K562 (cell line): ENCODE data around the gene SCARF2. TPM values are rescaled to one million over a fixed set of nuclear protein-coding genes. Genes with fewer than 3 reads are reported as not detected.
A peak's percentile ranks its signal among the peaks of the same experiment; 100 is the strongest.

Experiments used
- ATAC-seq: fragments of 200-7000 bp; cut with Tn5 transposase; 3 replicates; pipeline ENCODE4 v1.9.1; 2020; ENCODE audit warnings: moderate library complexity
- BruUV-seq: library from RNA; stranded (reverse); fragments of 400-500 nt; replicated peaks from 2 replicates; lab custom pipeline; 2021; lab: Mats Ljungman, UMichigan
- CTCF ChIA-PET: fragments of 300-600 bp; formaldehyde crosslinking; extraction: SDS; loops from one replicate; lab custom pipeline; 2021; ENCODE audit warnings: low intra/inter-chr PET ratio; lab: Yijun Ruan, JAX
- POLR2A ChIA-PET: fragments of 300-600, 350-650 bp; sonication (Branson Sonifier 250); formaldehyde crosslinking; extraction: SDS; loops from one replicate; lab custom pipeline; 2021; ENCODE audit warnings: antibody characterized with exemption, inconsistent platforms; lab: Yijun Ruan, JAX
- DNase-seq, 4 experiments: peaks; one replicate each; pipeline versions ENCODE4 v3.0.0 to v3.0.0-alpha.2; 2011 to 2018; ENCODE audit warnings: low spot score in 3 of 4, mixed read lengths in 3 of 4; ENCODE audit errors: extremely low read depth in 1 of 4
- FAIRE-seq: peaks from 2 replicates; lab custom pipeline; 2011; peaks lifted over from hg19 to GRCh38; lab: Jason Lieb, UNC
- H2AFZ ChIP-seq: 2 replicates; pipeline ENCODE4 v1.6.0; 2011; ENCODE audit warnings: low read depth, low read length, control low read depth, inconsistent platforms
- H3K27ac ChIP-seq: fragments of 200-600 bp; 3 replicates; pipeline ENCODE4 v1.8.0; 2011; ENCODE audit warnings: low read depth, mild to moderate bottlenecking, control low read depth, inconsistent platforms, low read length, moderate library complexity, mixed read lengths; ENCODE audit errors: extremely low read depth
- H3K27me3 ChIP-seq, 2 experiments: fragments of 300-600 bp in 1 of 2; 2 replicates in 1 of 2; 3 replicates in 1 of 2; pipeline versions ENCODE4 v1.6.0 to v1.8.0; 2011; ENCODE audit warnings: inconsistent platforms in 2 of 2, low read length in 2 of 2, mild to moderate bottlenecking in 1 of 2, mixed read lengths in 1 of 2, moderate library complexity in 1 of 2; ENCODE audit not compliant: control insufficient read depth in 2 of 2, insufficient read depth in 2 of 2
- H3K36me3 ChIP-seq: fragments of 300-600 bp; 3 replicates; pipeline ENCODE4 v1.8.0; 2011; ENCODE audit warnings: mild to moderate bottlenecking, low read length, inconsistent platforms; ENCODE audit not compliant: control insufficient read depth, insufficient read depth
- H3K4me1 ChIP-seq, 2 experiments: fragments of 200-600 bp in 1 of 2; replicated peaks in 1 of 2; 2 replicates in 1 of 2; 3 replicates in 1 of 2; pipeline versions ENCODE4 v1.5.1 to v1.8.0; 2011; ENCODE audit warnings: inconsistent platforms in 2 of 2, low read length in 2 of 2, mild to moderate bottlenecking in 1 of 2, mixed read lengths in 1 of 2, moderate library complexity in 1 of 2; ENCODE audit not compliant: control insufficient read depth in 2 of 2, insufficient read depth in 2 of 2
- H3K4me2 ChIP-seq: 2 replicates; pipeline ENCODE4 v1.6.1; 2011; ENCODE audit warnings: low read length, control low read depth, inconsistent platforms, mixed read lengths; ENCODE audit not compliant: insufficient read depth
- H3K4me3 ChIP-seq: fragments of 200-600 bp; sonication (generic), shearing (Covaris generic); 2 replicates; pipeline ENCODE4 v1.5.1; 2016; ENCODE audit warnings: control low read depth, inconsistent platforms
- H3K79me2 ChIP-seq: fragments of 200-600 bp; 3 replicates; pipeline ENCODE4 v1.8.0; 2011; ENCODE audit warnings: low read length, inconsistent platforms; ENCODE audit not compliant: control insufficient read depth, insufficient read depth
- H3K9ac ChIP-seq, 2 experiments: 2 replicates each; pipeline versions ENCODE4 v1.6.0 to v1.6.1; 2011; ENCODE audit warnings: low read depth in 2 of 2, low read length in 2 of 2, control low read depth in 1 of 2, inconsistent platforms in 1 of 2, mild to moderate bottlenecking in 1 of 2, mixed read lengths in 1 of 2; ENCODE audit not compliant: insufficient read depth in 1 of 2
- H3K9me1 ChIP-seq: one replicate; pipeline ENCODE4 v1.6.0; 2011; ENCODE audit warnings: inconsistent platforms, mild to moderate bottlenecking, low read length, moderate library complexity; ENCODE audit not compliant: control insufficient read depth, insufficient read depth
- H3K9me3 ChIP-seq: replicated peaks from 2 replicates; pipeline ENCODE4 v1.5.1; 2011; ENCODE audit warnings: low read depth, low read length, inconsistent platforms; ENCODE audit not compliant: control insufficient read depth, insufficient read depth
- H4K20me1 ChIP-seq: replicated peaks from 2 replicates; pipeline ENCODE4 v1.6.1; 2011; ENCODE audit warnings: low read length, inconsistent platforms, mixed read lengths; ENCODE audit not compliant: control insufficient read depth, insufficient read depth
- CBFB ChIP-seq: sonication (generic); formaldehyde crosslinking; IDR thresholded peaks from 2 replicates; pipeline ENCODE4 v1.4.0; 2020; ENCODE audit warnings: mild to moderate bottlenecking, missing genetic modification reagents
- CBX3 ChIP-seq, 2 experiments: IDR thresholded peaks; 1 replicate in 1 of 2; 2 replicates in 1 of 2; pipeline ENCODE4 v1.6.1; 2012; ENCODE audit warnings: inconsistent platforms in 2 of 2, low read length in 2 of 2, borderline replicate concordance in 1 of 2, control low read depth in 1 of 2
- CREBBP ChIP-seq: IDR thresholded peaks from one replicate; pipeline ENCODE4 v1.6.1; 2012; ENCODE audit warnings: low read depth, mild to moderate bottlenecking, control low read depth, inconsistent platforms, low read length
- ETS1 ChIP-seq: conservative IDR thresholded peaks from 2 replicates; pipeline ENCODE4 v1.6.1; 2011; ENCODE audit warnings: low read depth, mild to moderate bottlenecking, low read length; ENCODE audit not compliant: control insufficient read depth
- GATAD2A ChIP-seq: fragments of 450-650 bp; IDR thresholded peaks from 2 replicates; pipeline ENCODE4 v1.6.1; 2017
- HMG20A ChIP-seq: fragments of 450-650 bp; formaldehyde crosslinking; conservative IDR thresholded peaks from 2 replicates; pipeline ENCODE4 v1.4.0; 2020; ENCODE audit warnings: mild to moderate bottlenecking, mixed read lengths
- HSF4 ChIP-seq: fragments of 250-450 bp; sonication (Bioruptor Pico); IDR thresholded peaks from 2 replicates; pipeline ENCODE4 v2.1.2; 2022; ENCODE audit warnings: mild to moderate bottlenecking, moderate library complexity, borderline replicate concordance
- L3MBTL2 ChIP-seq: fragments of 450-650 bp; IDR thresholded peaks from 2 replicates; pipeline ENCODE4 v1.6.1; 2016; ENCODE audit warnings: mild to moderate bottlenecking, moderate library complexity
- SRSF3 ChIP-seq: fragments of 200-400 bp; formaldehyde crosslinking; IDR thresholded peaks from 2 replicates; pipeline ENCODE4 v1.6.1; 2016; ENCODE audit warnings: mild to moderate bottlenecking, low read length, moderate library complexity; ENCODE audit not compliant: insufficient read depth
- UBTF ChIP-seq, 2 experiments: IDR thresholded peaks; 2 replicates each; pipeline ENCODE4 v1.6.1; 2012; ENCODE audit warnings: improper control_type of control experiment in 2 of 2, low read depth in 2 of 2, low read length in 2 of 2, borderline replicate concordance in 1 of 2
- ZNF12 ChIP-seq: sonication (generic); formaldehyde crosslinking; IDR thresholded peaks from 2 replicates; pipeline ENCODE4 v1.4.0; 2020; ENCODE audit warnings: mild to moderate bottlenecking, missing genetic modification reagents
- ZNF277 ChIP-seq: fragments of 250-450 bp; sonication (Bioruptor Pico); IDR thresholded peaks from 2 replicates; pipeline ENCODE4 v1.8.0; 2022; ENCODE audit warnings: inconsistent platforms, mild to moderate bottlenecking, moderate library complexity, borderline replicate concordance
- ZNF449 ChIP-seq: fragments of 250-450 bp; sonication (Bioruptor Pico); IDR thresholded peaks from 2 replicates; pipeline ENCODE4 v1.8.0; 2022; ENCODE audit warnings: moderate library complexity, mild to moderate bottlenecking, inconsistent platforms
- WGBS: fragments of 100-300 bp; shearing (Covaris generic); methylation state at CpG from one replicate; pipeline ENCODE4 v1.1.6; 2016; ENCODE audit warnings: low coverage, mixed read lengths; ENCODE audit not compliant: insufficient coverage; ENCODE audit errors: missing lambda C conversion rate; 5-methylcytosine and 5-hydroxymethylcytosine counted together
- in situ Hi-C: fragments of 300-500 bp; cut with MboI; formaldehyde crosslinking; loops from 4 replicates; pipeline ENCODE4 v1.15.0; 2018; ENCODE audit warnings: inconsistent platforms, mixed read lengths
- intact Hi-C: fragments of 100-400 bp; cut with micrococcal nuclease; formaldehyde crosslinking; loops from 2 replicates; pipeline ENCODE4 v1.14.2; 2022
- polyA plus RNA-seq, 8 experiments: library from polyadenylated mRNA; depleted of rRNA in 4 of 8; stranded (reverse) in 5 of 8; unstranded in 3 of 8; fragments of >200 nt; fragmentation: Nextera tagmentation in 2 of 8; fragmentation: Illumina TruSeq in 1 of 8; extraction: Ambion mirVana in 2 of 8; extraction: Trizol in 1 of 8; gene quantifications; 2 replicates each; pipeline versions ENCODE4 v1.2.1 to v1.2.3, GENCODE V29; 2011 to 2014; ENCODE audit warnings: inconsistent platforms in 1 of 8, missing spikeins in 1 of 8
- total RNA-seq, 7 experiments: library from RNA; depleted of rRNA in 6 of 7; stranded (reverse); fragments of >200 nt in 6 of 7; fragmentation: Illumina TruSeq in 2 of 7; extraction: Trizol in 2 of 7; gene quantifications; 2 replicates each; pipeline versions ENCODE4 v1.2.1 to v1.2.3, GENCODE V29; 2011 to 2021; ENCODE audit warnings: low replicate concordance in 1 of 7

The SCARF2 gene
- total and polyA plus RNA-seq, 9 of the 15 experiments (the other 6 are each of a cell fraction or from before 2014, with no cell fraction given) = 0.06 to 0.32 (median 0.21) TPM; not detected in 5

- H3K9ac ChIP-seq = peak overlapping the region in 1 of 2 experiments; percentile 70; a peak in 1 of 4 replicates
- no peak overlapping the region for H3K4me2 ChIP-seq
- H2AFZ ChIP-seq = no peak overlapping the region
- in situ Hi-C loops = loop anchor here (5.0 to 25.0 kb wide), 3 partner anchors 33 to 1887 kb away; partner anchors contain the start of gene TMEM191B
- H3K4me1 ChIP-seq = peaks cover 7 to 44% of the 10 kb centered on the region in 2 experiments
- no peaks in the 10 kb centered on the region for H3K79me2 ChIP-seq
- H3K27ac ChIP-seq = no peak overlapping the region
- 39% methylated on average over 15 of the region's 15 CpGs for WGBS
- no peak overlapping the region for H3K4me3 ChIP-seq
- no peaks in the 10 kb centered on the region for H3K9me3 ChIP-seq
- TF ChIP-seq CBFB (CRISPR knock-in tag) = 0 out of 2 replicates have a peak, but pooled peaks have one; percentile 26
- TF ChIP-seq HSF4 (CRISPR knock-in tag) = no peak
- no peak for TF ChIP-seq L3MBTL2
- peak; percentile 57; the same call in 1 of the 2 replicates for TF ChIP-seq ZNF12 (CRISPR knock-in tag)
- no peak for TF ChIP-seq ZNF449 (CRISPR knock-in tag)
- 0 out of 2 replicates have a peak, but pooled peaks have one; percentile 12 for TF ChIP-seq ETS1
- TF ChIP-seq CBX3 (IDR thresholded peaks at IDR 0.05; ENCODE audit: borderline replicate concordance in 1 of 2, low read length in 2 of 2) = no peak
- 0 out of 2 replicates have a peak, but pooled peaks have one; percentile 4 for TF ChIP-seq ZNF277 (CRISPR knock-in tag)
- peak in 1 of 2 experiments; percentile 21; a peak in 1 of 4 replicates for TF ChIP-seq UBTF (IDR thresholded peaks at IDR 0.05; ENCODE audit: borderline replicate concordance in 1 of 2, low read depth in 2 of 2, low read length in 2 of 2)
- no peak for TF ChIP-seq HMG20A (CRISPR knock-in tag)
- no peak for TF ChIP-seq GATAD2A
- TF ChIP-seq SRSF3 = no peak
- TF ChIP-seq CREBBP = no peak
- TF ChIP-seq, all 486 proteins: peak for 5
- no peaks in the 10 kb centered on the region for H3K36me3 ChIP-seq
- ChIA-PET POLR2A (no interaction called here), CTCF (no interaction called here)
- FAIRE-seq (no peak), ATAC-seq (no peak), DNase-seq (no peak)
- peaks cover 6% of the 10 kb centered on the region for H3K9me1 ChIP-seq
- intact Hi-C loops = no loop called here
- peaks cover 45 to 72% of the 10 kb centered on the region in 2 experiments; a peak in 4 of 5 replicates for H3K27me3 ChIP-seq
- H4K20me1 ChIP-seq = peaks cover 37% of the 10 kb centered on the region
- no TSS peak for BruUV-seq
These were observed 13.1 kb downstream of the SCARF2 start for GRCh38 chr22:20424568-20424931.
